ENCODE data around the gene SERPINB6.

GRCh38 chr6:3019065-3019464 lies 47.7 kb upstream of the SERPINB6 start:
- TF ChIP-seq EZH2 (IDR thresholded peaks at IDR 0.05; ENCODE audit: insufficient read depth, poor library complexity, severe bottlenecking) (no peak), EZH2phosphoT487 (IDR thresholded peaks at IDR 0.05; ENCODE audit: insufficient read depth, low read depth) (no peak)

Measured in GM23248 (cell line).